ENCODE measurements around the gene CELF4. TPM values are rescaled to one million over a fixed set of nuclear protein-coding genes. Genes with fewer than 3 reads are reported as not detected.

CELF4 gene
- total and polyA plus RNA-seq, 2 of the 4 experiments (the other 2 are of a cell fraction), result not detected

- Histone ChIP-seq H3K23ac (ENCODE audit: low read depth, low read length) (no peak overlapping the region), H3K18ac (ENCODE audit: low read depth, low read length) (no peak overlapping the region), H3K56ac (ENCODE audit: extremely low read depth, insufficient read depth, low read length) (no peak overlapping the region), H3K9ac (ENCODE audit: low read depth, low read length) (no peak overlapping the region), H3K79me1 (ENCODE audit: low read depth in 1 of 2, low read length in 2 of 2) (no peaks in the 10 kb centered on the region), H2BK15ac (ENCODE audit: low read depth, low read length) (no peak overlapping the region), H3K9me1 (ENCODE audit: insufficient read depth, low read length) (no peaks in the 10 kb centered on the region), H2AFZ (replicated peaks; ENCODE audit: low read length, poor library complexity) (no peak overlapping the region), H4K5ac (ENCODE audit: low read depth, low read length) (no peak overlapping the region), H3K9me3 (ENCODE audit: control insufficient read depth, insufficient read depth, low read length) (no peaks in the 10 kb centered on the region), H3K4me3 (ENCODE audit: insufficient read depth, low read depth, low read length) (no peak overlapping the region), H2BK20ac (ENCODE audit: low read depth, low read length) (no peak overlapping the region), H2BK120ac (ENCODE audit: low read depth, low read length) (no peak overlapping the region), H3K27ac (ENCODE audit: insufficient read depth, low read length) (no peak overlapping the region), H3K4me1 (ENCODE audit: control insufficient read depth, insufficient read depth, low read length) (no peaks in the 10 kb centered on the region), H3K4ac (ENCODE audit: low read depth, low read length) (no peak overlapping the region), H2AK9ac (replicated peaks; ENCODE audit: low read depth, low read length, poor library complexity) (no peak overlapping the region), H2AK5ac (ENCODE audit: low read depth, low read length) (no peak overlapping the region), H3K14ac (replicated peaks; ENCODE audit: low read depth, low read length) (no peak overlapping the region), H3K36me3 (ENCODE audit: control insufficient read depth, insufficient read depth, low read length) (no peaks in the 10 kb centered on the region), H4K91ac (ENCODE audit: insufficient read depth, low read depth, low read length) (no peak overlapping the region), H4K20me1 (ENCODE audit: insufficient read depth, low read length) (no peaks in the 10 kb centered on the region), H2BK5ac (ENCODE audit: low read depth, low read length, poor library complexity, severe bottlenecking) (no peak overlapping the region), H3K4me2 (ENCODE audit: low read depth, low read length) (no peak overlapping the region), H3K27me3 (ENCODE audit: control insufficient read depth, insufficient read depth, low read length) (peaks cover 30% of the 10 kb centered on the region), H4K8ac (ENCODE audit: low read depth in 2 of 2, low read length in 2 of 2) (no peak overlapping the region)
- TF ChIP-seq CEBPB (IDR thresholded peaks at IDR 0.05; ENCODE audit: low read depth, low read length) (no peak), FOS (IDR thresholded peaks at IDR 0.05; ENCODE audit: low read depth, low read length) (no peak), RFX5 (IDR thresholded peaks at IDR 0.05; ENCODE audit: low read depth, low read length) (no peak), MAZ (IDR thresholded peaks at IDR 0.05; ENCODE audit: borderline replicate concordance, low read depth, low read length) (no peak), POLR2A (IDR thresholded peaks at IDR 0.05; ENCODE audit: low read depth, low read length) (no peak), CHD1 (IDR thresholded peaks at IDR 0.05; ENCODE audit: low read depth, low read length) (no peak), MXI1 (IDR thresholded peaks at IDR 0.05; ENCODE audit: borderline replicate concordance, low read depth, low read length) (no peak), CTCF (conservative IDR thresholded peaks at IDR 0.05; ENCODE audit: low read depth, low read length) (no peak), RAD21 (IDR thresholded peaks at IDR 0.05; ENCODE audit: low read length) (no peak), RCOR1 (IDR thresholded peaks at IDR 0.05; ENCODE audit: insufficient replicate concordance, low read length) (no peak), BHLHE40 (IDR thresholded peaks at IDR 0.05; ENCODE audit: low read depth, low read length) (no peak), SMC3 (IDR thresholded peaks at IDR 0.05; ENCODE audit: low read depth, low read length) (no peak), USF2 (IDR thresholded peaks at IDR 0.05; ENCODE audit: low read depth, low read length) (no peak)
- no peak for ATAC-seq (ENCODE audit: low read depth)
- dilution Hi-C loops (cut with HindIII; ENCODE audit: low sequenced_read_pairs, unreplicated experiment), result no loop called here
- in situ Hi-C loops (cut with MboI; ENCODE audit: low sequenced_read_pairs), result loop anchor here (25.0 kb wide), 1 partner anchor 552 kb away; no protein-coding TSS in a partner anchor
- no TSS peak for BruUV-seq (replicated peaks)
- CTCF ChIA-PET, result no interaction called here
- POLR2A ChIA-PET (ENCODE audit: unreplicated experiment), result no interaction called here
- intact Hi-C loops (cut with micrococcal nuclease), result no loop called here
- no CpG with 5 or more reads among the region's 9 CpGs for WGBS, 2 experiments (ENCODE audit: extremely low coverage in 2 of 2, insufficient read length in 1 of 2)
- no peak for DNase-seq
Observed at GRCh38 chr18:37489011-37489410, 76.6 kb downstream of the CELF4 start.
